ENCODE data around the gene ANKS3.

DNA sequence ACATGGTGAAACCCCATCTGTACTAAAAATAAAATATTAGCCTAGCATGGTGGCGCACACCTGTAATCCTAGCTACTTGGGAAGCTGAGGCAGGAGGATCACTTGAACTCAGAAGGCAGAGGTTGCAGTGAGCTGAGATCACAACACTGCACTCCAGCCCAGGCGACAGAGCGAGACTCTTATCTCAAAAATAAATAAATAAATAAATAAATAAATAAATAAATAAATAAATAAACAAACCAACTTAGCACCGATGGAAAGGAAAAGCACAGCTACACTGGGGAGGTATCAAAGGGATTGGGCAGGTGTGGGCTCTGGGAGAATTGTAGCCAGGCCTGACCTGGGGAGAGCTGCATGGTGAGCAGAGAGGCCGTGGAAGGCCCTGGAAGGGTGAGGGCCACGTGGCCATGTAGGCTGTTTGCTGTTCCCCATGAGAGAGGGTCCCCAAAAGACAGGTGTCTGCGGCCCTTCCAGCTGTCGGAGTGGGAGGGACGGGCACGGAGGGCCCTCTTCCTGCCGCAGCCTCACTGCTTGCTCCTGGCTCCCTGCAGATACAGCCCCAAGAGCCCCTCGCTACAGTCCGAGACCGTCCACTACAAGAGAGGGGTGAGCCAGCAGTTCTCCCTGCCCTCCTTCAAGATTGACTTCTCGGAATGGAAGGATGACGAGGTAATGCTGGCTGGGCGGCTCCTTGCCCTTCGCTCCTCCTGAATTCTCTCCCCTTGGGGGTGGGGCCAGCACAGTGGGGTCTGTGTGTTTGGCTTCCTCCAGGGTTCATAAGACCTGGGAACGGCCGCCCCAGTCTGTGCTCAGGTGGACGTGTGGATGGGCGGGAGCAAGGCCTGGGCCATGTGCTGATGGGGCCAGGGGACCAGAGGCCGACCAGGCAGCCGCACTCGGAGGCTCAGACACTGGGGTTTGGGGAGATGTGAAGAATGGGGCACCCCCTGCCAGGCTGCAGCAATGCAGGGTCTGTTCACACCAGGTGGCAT is 77.1 kb downstream of the ANKS3 start:
- TF ChIP-seq, protein P1, sequence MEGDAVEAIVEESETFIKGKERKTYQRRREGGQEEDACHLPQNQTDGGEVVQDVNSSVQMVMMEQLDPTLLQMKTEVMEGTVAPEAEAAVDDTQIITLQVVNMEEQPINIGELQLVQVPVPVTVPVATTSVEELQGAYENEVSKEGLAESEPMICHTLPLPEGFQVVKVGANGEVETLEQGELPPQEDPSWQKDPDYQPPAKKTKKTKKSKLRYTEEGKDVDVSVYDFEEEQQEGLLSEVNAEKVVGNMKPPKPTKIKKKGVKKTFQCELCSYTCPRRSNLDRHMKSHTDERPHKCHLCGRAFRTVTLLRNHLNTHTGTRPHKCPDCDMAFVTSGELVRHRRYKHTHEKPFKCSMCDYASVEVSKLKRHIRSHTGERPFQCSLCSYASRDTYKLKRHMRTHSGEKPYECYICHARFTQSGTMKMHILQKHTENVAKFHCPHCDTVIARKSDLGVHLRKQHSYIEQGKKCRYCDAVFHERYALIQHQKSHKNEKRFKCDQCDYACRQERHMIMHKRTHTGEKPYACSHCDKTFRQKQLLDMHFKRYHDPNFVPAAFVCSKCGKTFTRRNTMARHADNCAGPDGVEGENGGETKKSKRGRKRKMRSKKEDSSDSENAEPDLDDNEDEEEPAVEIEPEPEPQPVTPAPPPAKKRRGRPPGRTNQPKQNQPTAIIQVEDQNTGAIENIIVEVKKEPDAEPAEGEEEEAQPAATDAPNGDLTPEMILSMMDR (IDR thresholded peaks at IDR 0.05) = no peak
- no peak for TF ChIP-seq POLR2AphosphoS5 (IDR thresholded peaks at IDR 0.05)
- no peak for TF ChIP-seq EP300 (IDR thresholded peaks at IDR 0.05)
